Esophagus (tissue), 2 donors: Measurements from ENCODE around the gene SNAP29. TPM values are rescaled to one million over a fixed set of nuclear protein-coding genes. Genes with fewer than 3 reads are reported as not detected.
"Not testable (repeated sequence)": the region's sequence is repeated elsewhere in the genome, so short reads cannot be mapped to it uniquely, and the experiment has no call there.

Experiments
- H3K27ac ChIP-seq, 2 donors: one replicate each; pipeline ENCODE4 v1.5.1; 2013; ENCODE audit warnings: low read depth in 2 of 2, mild to moderate bottlenecking in 2 of 2, inconsistent platforms in 1 of 2, low read length in 1 of 2, moderate library complexity in 1 of 2
- H3K27me3 ChIP-seq, 2 donors: one replicate each; pipeline ENCODE4 v1.6.1; 2013; ENCODE audit warnings: low read length in 2 of 2, control low read depth in 1 of 2, mild to moderate bottlenecking in 1 of 2; ENCODE audit not compliant: insufficient read depth in 2 of 2, control insufficient read depth in 1 of 2
- H3K36me3 ChIP-seq, 2 donors: one replicate each; pipeline ENCODE4 v1.6.1; 2013; ENCODE audit warnings: low read length in 1 of 2; ENCODE audit not compliant: control insufficient read depth in 2 of 2, insufficient read depth in 2 of 2
- H3K4me1 ChIP-seq, 2 donors: one replicate each; pipeline ENCODE4 v1.6.1; 2013; ENCODE audit warnings: low read length in 1 of 2; ENCODE audit not compliant: control insufficient read depth in 2 of 2, insufficient read depth in 2 of 2
- H3K4me3 ChIP-seq, 2 donors: one replicate each; pipeline ENCODE4 v1.5.1; 2013; ENCODE audit warnings: low read length in 2 of 2, mild to moderate bottlenecking in 2 of 2, low read depth in 1 of 2, moderate library complexity in 1 of 2
- H3K9me3 ChIP-seq, 2 donors: one replicate each; pipeline ENCODE4 v1.6.1; 2013; ENCODE audit warnings: mild to moderate bottlenecking in 2 of 2, low read depth in 1 of 2, low read length in 1 of 2, moderate library complexity in 1 of 2; ENCODE audit not compliant: control insufficient read depth in 2 of 2, insufficient read depth in 1 of 2
- WGBS, 2 donors: extraction: QIAGEN DNeasy Blood & Tissue Kit; methylation state at CpG; one replicate each; pipeline ENCODE4 v1.1.7; 2013; 5-methylcytosine and 5-hydroxymethylcytosine counted together
- polyA plus RNA-seq, 2 donors: library from polyadenylated mRNA; stranded (reverse); fragments of 200-250 nt; gene quantifications; one replicate each; pipeline ENCODE4 v1.2.3, GENCODE V29; 2013
- donor health status: healthy with polysubstance abuse.
- donor health status: Bipolar disorder and iron deficiency.

SNAP29 gene
- polyA plus RNA-seq, 2 donors: 13.1 to 22.0 TPM

DNA sequence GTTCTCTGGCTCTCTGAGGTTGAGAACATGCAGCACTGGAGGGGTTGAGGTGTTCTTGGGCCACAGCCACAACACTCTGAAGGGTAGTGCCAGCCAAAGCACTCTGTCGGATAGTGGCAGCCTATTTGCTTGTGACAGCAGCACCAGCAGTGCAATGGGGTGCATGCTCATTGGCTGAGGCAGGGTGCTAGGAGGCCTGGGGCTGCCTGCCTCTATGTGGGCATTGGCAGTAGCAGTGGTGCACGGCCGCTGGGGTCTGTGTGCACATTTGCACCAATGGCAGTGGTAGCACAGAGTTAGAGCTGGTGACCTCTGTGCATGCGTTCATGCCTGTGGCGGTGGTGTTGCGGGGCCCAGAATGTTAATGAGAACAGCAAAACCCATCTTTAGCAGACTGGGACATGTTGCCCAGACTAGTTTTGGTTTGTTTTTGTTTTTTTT, 25.6 kb upstream of the SNAP29 start:
- Histone ChIP-seq H3K27me3 (no peaks in the 10 kb centered on the region), H3K4me3 (no peak overlapping the region), H3K9me3 (no peaks in the 10 kb centered on the region), H3K27ac (no peak overlapping the region), H3K36me3 (peaks cover 0 to 10% of the 10 kb centered on the region in 2 donors), H3K4me1 (no peaks in the 10 kb centered on the region)
- WGBS, 2 donors: 96 to 97% methylated on average over 6 of the region's 6 CpGs

DNA sequence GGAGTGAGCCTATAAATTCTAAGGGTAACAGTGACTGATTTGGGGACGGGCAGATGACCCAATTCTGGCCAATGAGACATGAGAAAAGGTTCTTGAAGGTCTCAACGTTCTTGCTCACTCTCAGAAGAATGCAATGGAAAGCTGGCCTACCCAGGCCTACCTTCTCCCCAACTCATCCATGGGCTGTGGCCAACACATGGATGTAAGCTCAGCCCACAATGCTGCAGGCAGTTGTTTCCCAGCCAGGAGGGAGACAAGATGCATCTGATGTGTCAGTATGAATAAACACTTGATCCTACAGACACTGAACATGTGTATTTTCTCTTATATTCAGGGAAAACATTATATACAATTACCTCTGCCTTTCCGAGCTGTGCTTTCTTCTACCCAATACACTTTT, 24.6 kb upstream of the SNAP29 start:
- no peaks in the 10 kb centered on the region for H3K4me1 ChIP-seq
- H3K27ac ChIP-seq: no peak overlapping the region
- H3K27me3 ChIP-seq: no peaks in the 10 kb centered on the region
- 79 to 86% methylated on average over 3 of the region's 3 CpGs for WGBS, 2 donors
- H3K36me3 ChIP-seq: peaks cover 0 to 10% of the 10 kb centered on the region in 2 donors
- H3K9me3 ChIP-seq: no peaks in the 10 kb centered on the region
- no peak overlapping the region for H3K4me3 ChIP-seq

- H3K27ac ChIP-seq: no peak overlapping the region
- no peaks in the 10 kb centered on the region for H3K27me3 ChIP-seq
- no peak overlapping the region for H3K4me3 ChIP-seq
- WGBS, 2 donors: 93 to 95% methylated on average over 3 of the region's 3 CpGs
- H3K9me3 ChIP-seq: no peaks in the 10 kb centered on the region
- H3K36me3 ChIP-seq: peaks cover 0 to 10% of the 10 kb centered on the region in 2 donors
- no peaks in the 10 kb centered on the region for H3K4me1 ChIP-seq
Measured at GRCh38 chr22:20834725-20835124, 24.1 kb upstream of the SNAP29 start.

GRCh38 chr22:20836987-20837823, 21.6 kb upstream of the SNAP29 start:
- Histone ChIP-seq H3K27me3 (no peaks in the 10 kb centered on the region), H3K27ac (no peak overlapping the region), H3K36me3 (peaks cover 0 to 10% of the 10 kb centered on the region in 2 donors), H3K4me3 (no peak overlapping the region), H3K9me3 (no peaks in the 10 kb centered on the region), H3K4me1 (peaks cover 0 to 3% of the 10 kb centered on the region in 2 donors)
- 95 to 100% methylated on average over 2 of the region's 2 CpGs for WGBS, 2 donors

GRCh38 chr22:20839354-20839753, 19.5 kb upstream of the SNAP29 start:
- 95 to 97% methylated on average over 10 of the region's 10 CpGs for WGBS, 2 donors
- not testable (repeated sequence) for H3K4me1 ChIP-seq, H3K27ac ChIP-seq, H3K9me3 ChIP-seq, H3K27me3 ChIP-seq, H3K4me3 ChIP-seq, H3K36me3 ChIP-seq

DNA sequence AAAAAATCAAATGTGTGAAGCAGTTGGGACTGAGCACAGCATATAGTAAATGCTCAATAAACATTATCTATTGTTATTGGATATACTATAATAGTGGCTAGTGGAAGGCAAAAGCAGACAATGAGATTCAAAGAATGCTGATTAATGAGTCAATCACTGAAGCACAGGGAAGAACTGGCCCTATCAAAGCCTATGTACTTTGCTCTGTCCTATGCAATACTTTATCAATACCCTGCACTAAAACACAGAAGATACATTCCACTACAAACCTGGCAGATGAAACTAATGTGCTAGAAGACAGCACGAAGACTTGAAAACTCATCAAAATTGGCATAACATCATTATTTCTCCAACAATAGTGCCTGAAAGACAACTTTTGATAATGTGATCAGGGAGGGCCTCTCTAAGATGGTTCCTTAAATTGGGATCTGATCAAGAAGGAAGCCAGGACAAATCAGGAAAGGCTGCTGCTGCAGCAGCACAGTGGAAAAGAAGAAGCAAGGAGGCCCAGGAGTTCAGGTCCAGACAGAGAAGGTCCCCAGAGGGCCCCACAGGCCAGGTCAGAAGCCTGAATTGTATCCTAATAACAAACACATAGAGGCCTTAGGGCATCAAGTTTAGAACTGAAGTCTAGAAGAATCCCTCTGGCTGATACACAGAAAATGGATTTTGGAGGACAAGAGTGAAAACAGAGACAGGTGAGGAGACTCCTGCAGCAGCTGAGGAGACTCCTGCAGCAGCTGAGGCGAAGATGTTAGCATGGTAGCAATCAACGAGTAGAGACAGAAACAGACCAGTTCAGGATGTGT, 18.8 kb upstream of the SNAP29 start:
- Histone ChIP-seq H3K36me3 (no peaks in the 10 kb centered on the region), H3K4me1 (peaks cover 0 to 3% of the 10 kb centered on the region in 2 donors), H3K4me3 (no peak overlapping the region), H3K27me3 (no peaks in the 10 kb centered on the region), H3K27ac (no peak overlapping the region), H3K9me3 (no peaks in the 10 kb centered on the region)
- WGBS, 2 donors: 88 to 92% methylated on average over 3 of the region's 3 CpGs

- H3K9me3 ChIP-seq: no peaks in the 10 kb centered on the region
- WGBS, 2 donors: 88 to 94% methylated on average over 8 of the region's 8 CpGs
Measured at GRCh38 chr22:20840646-20841371, 18.0 kb upstream of the SNAP29 start.

GRCh38 chr22:20843501-20843900, 15.3 kb upstream of the SNAP29 start:
- Histone ChIP-seq H3K4me1 (peaks cover 0 to 3% of the 10 kb centered on the region in 2 donors), H3K4me3 (no peak overlapping the region), H3K9me3 (no peaks in the 10 kb centered on the region), H3K27me3 (no peaks in the 10 kb centered on the region), H3K36me3 (no peaks in the 10 kb centered on the region), H3K27ac (no peak overlapping the region)
- 18 to 20% methylated on average over 2 of the region's 2 CpGs for WGBS, 2 donors

More at GRCh38 chr22:20840646-20841371, 18.0 kb upstream of the SNAP29 start:
- Histone ChIP-seq H3K4me1 (peaks cover 0 to 3% of the 10 kb centered on the region in 2 donors), H3K27ac (no peak overlapping the region), H3K4me3 (no peak overlapping the region), H3K36me3 (no peaks in the 10 kb centered on the region), H3K27me3 (no peaks in the 10 kb centered on the region)
